GM12878 (cell line): ENCODE results near the gene DDX5. TPM values are rescaled to one million over a fixed set of nuclear protein-coding genes. Genes with fewer than 3 reads are reported as not detected.

Experiments used
- ATAC-seq: fragments of 200-7000 bp; cut with Tn5 transposase; 3 replicates; pipeline ENCODE4 v1.9.1; 2020; ENCODE audit warnings: mild to moderate bottlenecking, moderate library complexity
- BruUV-seq: library from RNA; stranded (reverse); fragments of 400-500 nt; replicated peaks from 2 replicates; lab custom pipeline; 2021; lab: Mats Ljungman, UMichigan
- CTCF ChIA-PET: fragments of 300-600 bp; sonication (Branson Sonifier 250); formaldehyde crosslinking; extraction: SDS; loops from one replicate; lab custom pipeline; 2021; ENCODE audit warnings: inconsistent platforms; lab: Yijun Ruan, JAX
- POLR2A ChIA-PET: fragments of 350-600 bp; formaldehyde crosslinking; extraction: SDS; loops from one replicate; lab custom pipeline; 2021; ENCODE audit warnings: inconsistent platforms; lab: Charles Lee
- RAD21 ChIA-PET: fragments of 300-600 bp; sonication (Branson Sonifier 250); formaldehyde crosslinking; loops from one replicate; lab custom pipeline; 2023; ENCODE audit warnings: antibody characterized with exemption; ENCODE audit not compliant: unreplicated experiment; lab: Charles Lee
- SMC1A ChIA-PET: fragments of 300-600 bp; sonication (Branson Sonifier 250); formaldehyde crosslinking; loops from one replicate; lab custom pipeline; 2023; ENCODE audit not compliant: unreplicated experiment, uncharacterized antibody; lab: Charles Lee
- DNase-seq: peaks from one replicate; pipeline ENCODE4 v3.0.0-alpha.2; 2011; ENCODE audit warnings: low read depth, low spot score
- FAIRE-seq: peaks from 3 replicates; lab custom pipeline; 2011; peaks lifted over from hg19 to GRCh38; lab: Jason Lieb, UNC
- H2AFZ ChIP-seq: 2 replicates; pipeline ENCODE4 v1.6.0; 2011; ENCODE audit warnings: low read depth, low read length, control low read depth; ENCODE audit not compliant: control insufficient read depth
- H3K27ac ChIP-seq: 2 replicates; pipeline ENCODE4 v1.5.1; 2011; ENCODE audit warnings: control low read depth; ENCODE audit not compliant: control insufficient read depth, insufficient read depth
- H3K27me3 ChIP-seq, 2 experiments: replicated peaks in 1 of 2; 2 replicates each; pipeline versions ENCODE4 v1.6.0 to v1.6.1; 2011; ENCODE audit warnings: low read length in 1 of 2; ENCODE audit not compliant: control insufficient read depth in 2 of 2, insufficient read depth in 2 of 2
- H3K36me3 ChIP-seq, 2 experiments: 2 replicates each; pipeline ENCODE4 v1.5.1; 2011; ENCODE audit warnings: low read length in 1 of 2; ENCODE audit not compliant: control insufficient read depth in 2 of 2, insufficient read depth in 2 of 2
- H3K4me1 ChIP-seq: 2 replicates; pipeline ENCODE4 v1.6.1; 2011; ENCODE audit warnings: mild to moderate bottlenecking, low read length, moderate library complexity, mixed read lengths; ENCODE audit not compliant: control insufficient read depth, insufficient read depth
- H3K4me2 ChIP-seq: 2 replicates; pipeline ENCODE4 v1.6.0; 2011; ENCODE audit warnings: control low read depth; ENCODE audit not compliant: control insufficient read depth, insufficient read depth
- H3K4me3 ChIP-seq: fragments of 200-600 bp; sonication (generic); 2 replicates; pipeline ENCODE4 v1.5.1; 2016
- H3K79me2 ChIP-seq: 2 replicates; pipeline ENCODE4 v1.6.0; 2011; ENCODE audit warnings: low read length; ENCODE audit not compliant: control insufficient read depth, insufficient read depth
- H3K9ac ChIP-seq: 2 replicates; pipeline ENCODE4 v1.8.0; 2011; ENCODE audit warnings: low read length, control low read depth, mixed read lengths; ENCODE audit not compliant: control insufficient read depth, insufficient read depth
- H3K9me3 ChIP-seq: replicated peaks from 3 replicates; pipeline ENCODE4 v1.5.1; 2011; ENCODE audit warnings: mild to moderate bottlenecking, low read length; ENCODE audit not compliant: control insufficient read depth, insufficient read depth
- H4K20me1 ChIP-seq: 2 replicates; pipeline ENCODE4 v1.6.0; 2011; ENCODE audit not compliant: control insufficient read depth, insufficient read depth
- ASH2L ChIP-seq: fragments of 300-600, 200-600 bp; sonication (generic); IDR thresholded peaks from 2 replicates; pipeline ENCODE4 v1.6.1; 2017; ENCODE audit warnings: low read depth, mild to moderate bottlenecking, borderline replicate concordance
- ATF7 ChIP-seq: fragments of 450-650 bp; IDR thresholded peaks from 2 replicates; pipeline ENCODE4 v1.6.1; 2016; ENCODE audit warnings: low read depth, mild to moderate bottlenecking
- CREB1 ChIP-seq: IDR thresholded peaks from 2 replicates; pipeline ENCODE4 v1.6.1; 2012; ENCODE audit warnings: low read depth, mild to moderate bottlenecking, inconsistent platforms
- CREM ChIP-seq: IDR thresholded peaks from 2 replicates; pipeline ENCODE4 v1.6.1; 2014; ENCODE audit warnings: antibody characterized with exemption, low read depth
- JUNB ChIP-seq: IDR thresholded peaks from 2 replicates; pipeline ENCODE4 v1.6.1; 2016; ENCODE audit warnings: antibody characterized with exemption, mild to moderate bottlenecking
- RBBP5 ChIP-seq: fragments of 200-600 bp; sonication (generic); conservative IDR thresholded peaks from 2 replicates; pipeline ENCODE4 v1.6.1; 2016
- RUNX3 ChIP-seq: IDR thresholded peaks from 2 replicates; pipeline ENCODE4 v1.6.1; 2012; ENCODE audit warnings: low read length, inconsistent platforms
- WGBS: methylation state at CpG from one replicate; pipeline ENCODE4 v1.1.6; 2016; ENCODE audit warnings: low lambda C conversion rate; ENCODE audit not compliant: insufficient replicate concordance, insufficient coverage; ENCODE audit errors: missing lambda C conversion rate; 5-methylcytosine and 5-hydroxymethylcytosine counted together
- in situ Hi-C: fragments of 300-500 bp; cut with MboI; formaldehyde crosslinking; loops from 9 replicates; pipeline ENCODE4 v1.14.3; 2018; ENCODE audit warnings: mixed read lengths
- intact Hi-C: fragments of 100-400 bp; cut with micrococcal nuclease; formaldehyde crosslinking; loops from one replicate; pipeline ENCODE4 v1.14.2; 2022; ENCODE audit not compliant: unreplicated experiment
- polyA plus RNA-seq, 11 experiments: library from polyadenylated mRNA; depleted of rRNA in 4 of 11; unstranded in 6 of 11; stranded (reverse) in 5 of 11; fragments of >200 nt; fragmentation: Nextera tagmentation in 4 of 11; fragmentation: Illumina TruSeq in 1 of 11; extraction: Ambion mirVana in 4 of 11; extraction: Trizol in 1 of 11; gene quantifications; 1 replicate in 1 of 11; 2 replicates in 10 of 11; pipeline versions ENCODE4 v1.2.1 to v1.2.3, GENCODE V29; 2011 to 2016; ENCODE audit warnings: inconsistent platforms in 2 of 11, missing spikeins in 2 of 11, low read depth in 1 of 11
- total RNA-seq, 4 experiments: library from RNA; depleted of rRNA in 3 of 4; stranded (reverse); fragments of >200 nt in 3 of 4; fragmentation: Illumina TruSeq in 1 of 4; extraction: Trizol in 1 of 4; gene quantifications; 2 replicates each; pipeline versions ENCODE4 v1.2.1 to v1.2.3, GENCODE V29; 2013 to 2021
- TF ChIP-seq, protein P1 (sequence below): fragments of 450-650 bp; IDR thresholded peaks from 2 replicates; pipeline ENCODE4 v1.6.1; 2017; ENCODE audit warnings: antibody characterized with exemption, mild to moderate bottlenecking, moderate library complexity
- TF ChIP-seq, protein P2 (sequence below): IDR thresholded peaks from 2 replicates; pipeline ENCODE4 v1.6.1; 2012; ENCODE audit warnings: low read length, inconsistent platforms
- TF ChIP-seq, protein P3 (sequence below), 3 experiments: IDR thresholded peaks in 2 of 3; conservative IDR thresholded peaks in 1 of 3; 2 replicates each; pipeline ENCODE4 v1.5.1; 2011; ENCODE audit warnings: low read depth in 3 of 3, low read length in 3 of 3, mild to moderate bottlenecking in 3 of 3, control low read depth in 2 of 3, moderate library complexity in 2 of 3, inconsistent platforms in 1 of 3, mixed read lengths in 1 of 3; ENCODE audit not compliant: control insufficient read depth in 2 of 3, insufficient read depth in 1 of 3; ENCODE audit errors: extremely low read depth in 1 of 3

DDX5 gene
- total and polyA plus RNA-seq, 10 of the 15 experiments (the other 5 are each of a cell fraction or from before 2014, with no cell fraction given): 257 to 1,423 (median 719) TPM

DNA sequence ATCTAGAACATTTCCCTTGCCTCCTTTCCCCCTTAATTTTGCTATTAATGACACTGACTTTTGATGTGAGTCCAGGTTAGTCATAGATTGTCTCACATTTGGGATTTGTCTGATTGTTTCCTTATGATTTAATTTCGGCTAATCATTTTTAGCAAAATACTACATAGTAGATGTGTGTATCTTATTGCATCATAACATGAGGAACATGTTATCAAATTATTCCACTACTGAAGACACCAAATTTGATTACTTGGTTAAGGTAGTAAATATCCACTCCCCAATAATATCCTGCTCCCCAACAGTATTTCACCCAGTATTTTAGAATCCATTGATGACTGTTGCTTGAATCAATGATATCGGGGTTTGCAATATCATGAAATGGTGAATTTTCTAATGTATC is 12.0 kb downstream of the DDX5 start (continued):
- TF ChIP-seq, protein P1, sequence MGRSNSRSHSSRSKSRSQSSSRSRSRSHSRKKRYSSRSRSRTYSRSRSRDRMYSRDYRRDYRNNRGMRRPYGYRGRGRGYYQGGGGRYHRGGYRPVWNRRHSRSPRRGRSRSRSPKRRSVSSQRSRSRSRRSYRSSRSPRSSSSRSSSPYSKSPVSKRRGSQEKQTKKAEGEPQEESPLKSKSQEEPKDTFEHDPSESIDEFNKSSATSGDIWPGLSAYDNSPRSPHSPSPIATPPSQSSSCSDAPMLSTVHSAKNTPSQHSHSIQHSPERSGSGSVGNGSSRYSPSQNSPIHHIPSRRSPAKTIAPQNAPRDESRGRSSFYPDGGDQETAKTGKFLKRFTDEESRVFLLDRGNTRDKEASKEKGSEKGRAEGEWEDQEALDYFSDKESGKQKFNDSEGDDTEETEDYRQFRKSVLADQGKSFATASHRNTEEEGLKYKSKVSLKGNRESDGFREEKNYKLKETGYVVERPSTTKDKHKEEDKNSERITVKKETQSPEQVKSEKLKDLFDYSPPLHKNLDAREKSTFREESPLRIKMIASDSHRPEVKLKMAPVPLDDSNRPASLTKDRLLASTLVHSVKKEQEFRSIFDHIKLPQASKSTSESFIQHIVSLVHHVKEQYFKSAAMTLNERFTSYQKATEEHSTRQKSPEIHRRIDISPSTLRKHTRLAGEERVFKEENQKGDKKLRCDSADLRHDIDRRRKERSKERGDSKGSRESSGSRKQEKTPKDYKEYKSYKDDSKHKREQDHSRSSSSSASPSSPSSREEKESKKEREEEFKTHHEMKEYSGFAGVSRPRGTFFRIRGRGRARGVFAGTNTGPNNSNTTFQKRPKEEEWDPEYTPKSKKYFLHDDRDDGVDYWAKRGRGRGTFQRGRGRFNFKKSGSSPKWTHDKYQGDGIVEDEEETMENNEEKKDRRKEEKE: no peak

DNA sequence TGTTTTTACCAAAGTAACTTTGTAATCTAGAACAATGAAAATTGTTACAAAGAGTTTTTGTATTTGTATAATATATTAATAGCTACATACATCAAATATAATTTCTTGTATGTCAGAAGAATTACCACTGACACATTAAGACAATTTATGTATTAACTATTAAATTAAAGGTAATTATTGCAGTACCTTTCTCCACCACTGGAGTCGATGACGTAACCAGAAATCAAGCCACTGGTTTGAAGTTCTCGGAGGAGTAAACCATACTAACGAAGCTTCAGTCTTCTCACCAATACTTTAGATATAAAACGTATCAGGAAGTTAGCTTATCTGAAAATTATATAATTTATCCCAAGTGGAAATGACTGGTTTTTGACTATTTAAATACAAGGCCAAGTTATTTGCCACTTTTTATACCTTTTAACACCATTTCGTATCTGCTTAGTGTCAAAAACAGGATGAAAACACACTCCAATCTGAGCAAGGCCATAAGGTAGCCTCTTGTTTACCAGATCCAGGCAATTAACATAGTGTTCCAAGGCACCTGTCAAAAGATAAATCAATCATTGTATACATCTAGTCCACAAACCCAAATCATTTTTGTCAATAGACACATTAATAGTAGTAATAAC is 13.5 kb downstream of the DDX5 start:
- Histone ChIP-seq H4K20me1 (no peaks in the 10 kb centered on the region), H3K36me3 (peaks cover 0 to 11% of the 10 kb centered on the region in 2 experiments; a peak in 3 of 4 replicates), H3K79me2 (peaks cover 31% of the 10 kb centered on the region), H3K9me3 (no peaks in the 10 kb centered on the region), H3K4me2 (no peak overlapping the region), H3K4me1 (peaks cover 5% of the 10 kb centered on the region; the same call in 1 of the 2 replicates), H2AFZ (no peak overlapping the region), H3K27ac (no peak overlapping the region), H3K27me3 (no peaks in the 10 kb centered on the region), H3K9ac (no peak overlapping the region), H3K4me3 (no peak overlapping the region)
- DNase-seq: no peak
- intact Hi-C loops (loop anchor here (5.0 kb wide), 2 partner anchors 170 to 185 kb away; no protein-coding TSS in a partner anchor), in situ Hi-C loops (loop anchor here (5.0 kb wide), 2 partner anchors 70 to 170 kb away; no protein-coding TSS in a partner anchor)
- SMC1A ChIA-PET: interaction anchor here (0.6 to 4.6 kb wide), 7 partner anchors 10 to 156 kb away, joined by 3 to 121 read pairs (median 4); partner anchors contain the start of genes CEP95 and DDX5
- RAD21 ChIA-PET: interaction anchor here (0.9 to 9.9 kb wide), 5 partner anchors 13 to 157 kb away, joined by 3 to 174 read pairs (median 6); no protein-coding TSS in a partner anchor
- CTCF ChIA-PET: interaction anchor here (1.0 to 17.7 kb wide), 12 partner anchors 8 to 173 kb away, joined by 3 to 350 read pairs (median 4); partner anchors contain the start of genes CEP95 and DDX5
- peak; percentile 49 for FAIRE-seq
- POLR2A ChIA-PET: interaction anchor here (0.6 to 1.6 kb wide), 3 partner anchors 13 to 173 kb away, joined by 3 to 7 read pairs (median 3); partner anchors contain the start of gene CEP95
- TF ChIP-seq CREB1 (peak; percentile 80), CREM (peak; percentile 84), ATF7 (peak; percentile 97), JUNB (0 out of 2 replicates have a peak, but pooled peaks have one; percentile 32), ASH2L (no peak), RUNX3 (peak; percentile 17; the same call in 1 of the 2 replicates), RBBP5 (no peak)
- TF ChIP-seq, protein P2, sequence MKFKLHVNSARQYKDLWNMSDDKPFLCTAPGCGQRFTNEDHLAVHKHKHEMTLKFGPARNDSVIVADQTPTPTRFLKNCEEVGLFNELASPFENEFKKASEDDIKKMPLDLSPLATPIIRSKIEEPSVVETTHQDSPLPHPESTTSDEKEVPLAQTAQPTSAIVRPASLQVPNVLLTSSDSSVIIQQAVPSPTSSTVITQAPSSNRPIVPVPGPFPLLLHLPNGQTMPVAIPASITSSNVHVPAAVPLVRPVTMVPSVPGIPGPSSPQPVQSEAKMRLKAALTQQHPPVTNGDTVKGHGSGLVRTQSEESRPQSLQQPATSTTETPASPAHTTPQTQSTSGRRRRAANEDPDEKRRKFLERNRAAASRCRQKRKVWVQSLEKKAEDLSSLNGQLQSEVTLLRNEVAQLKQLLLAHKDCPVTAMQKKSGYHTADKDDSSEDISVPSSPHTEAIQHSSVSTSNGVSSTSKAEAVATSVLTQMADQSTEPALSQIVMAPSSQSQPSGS: peak; percentile 93
- TF ChIP-seq, protein P3, sequence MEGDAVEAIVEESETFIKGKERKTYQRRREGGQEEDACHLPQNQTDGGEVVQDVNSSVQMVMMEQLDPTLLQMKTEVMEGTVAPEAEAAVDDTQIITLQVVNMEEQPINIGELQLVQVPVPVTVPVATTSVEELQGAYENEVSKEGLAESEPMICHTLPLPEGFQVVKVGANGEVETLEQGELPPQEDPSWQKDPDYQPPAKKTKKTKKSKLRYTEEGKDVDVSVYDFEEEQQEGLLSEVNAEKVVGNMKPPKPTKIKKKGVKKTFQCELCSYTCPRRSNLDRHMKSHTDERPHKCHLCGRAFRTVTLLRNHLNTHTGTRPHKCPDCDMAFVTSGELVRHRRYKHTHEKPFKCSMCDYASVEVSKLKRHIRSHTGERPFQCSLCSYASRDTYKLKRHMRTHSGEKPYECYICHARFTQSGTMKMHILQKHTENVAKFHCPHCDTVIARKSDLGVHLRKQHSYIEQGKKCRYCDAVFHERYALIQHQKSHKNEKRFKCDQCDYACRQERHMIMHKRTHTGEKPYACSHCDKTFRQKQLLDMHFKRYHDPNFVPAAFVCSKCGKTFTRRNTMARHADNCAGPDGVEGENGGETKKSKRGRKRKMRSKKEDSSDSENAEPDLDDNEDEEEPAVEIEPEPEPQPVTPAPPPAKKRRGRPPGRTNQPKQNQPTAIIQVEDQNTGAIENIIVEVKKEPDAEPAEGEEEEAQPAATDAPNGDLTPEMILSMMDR (IDR thresholded peaks at IDR 0.05 in 2 of 3, conservative IDR thresholded peaks at IDR 0.05 in 1 of 3; ENCODE audit: control insufficient read depth in 2 of 3, extremely low read depth in 1 of 3, insufficient read depth in 1 of 3, low read depth in 3 of 3, low read length in 3 of 3): peak; percentile 17 to 38 (median 32); a peak in 4 of 6 replicates
- ATAC-seq: no peak
- no TSS peak for BruUV-seq
- 77% methylated on average over 6 of the region's 6 CpGs for WGBS
